Fibroblast of the conjunctiva (primary cell): Measurements from ENCODE around the gene MSI1.

Source experiments
- DNase-seq: peaks from one replicate; pipeline ENCODE4 v3.0.0-alpha.2; 2010; ENCODE audit warnings: low read depth

Gene MSI1

GRCh38 chr12:120321382-120322202 lies 47.4 kb downstream of the MSI1 start:
- no peak for DNase-seq

- DNase-seq = peak; percentile 98
Observed at GRCh38 chr12:120317224-120318105, 51.5 kb downstream of the MSI1 start.

- DNase-seq = no peak
Observed at GRCh38 chr12:120316798-120317223, 52.2 kb downstream of the MSI1 start.

- no peak for DNase-seq
Observed at GRCh38 chr12:120314220-120314619, 54.7 kb downstream of the MSI1 start.

GRCh38 chr12:120301962-120302815 lies 66.8 kb downstream of the MSI1 start, which contains the start of gene SIRT4:
Gene SIRT4 (plus strand): TSS chr12:120302321. CDS start chr12:120303562, 1,241 bp downstream.
- DNase-seq = peak; percentile 89

GRCh38 chr12:120292661-120293531 lies 76.1 kb downstream of the MSI1 start, which contains the start of gene RNU4-1:
Gene RNU4-1 (minus strand): TSS chr12:120293237.
- DNase-seq = peak; percentile 92

GRCh38 chr12:120292411-120292660 lies 76.6 kb downstream of the MSI1 start:
- DNase-seq = no peak
